NCI-H446 (cell line): ENCODE data around the gene ARHGEF16.

Source experiments
- DNase-seq, 2 experiments: peaks; one replicate each; lab custom pipeline; 2025; lab: John Stamatoyannopoulos, UW

Gene ARHGEF16

GRCh38 chr1:3422638-3423037, 31.8 kb upstream of the ARHGEF16 start:
- DNase-seq: no peak

DNA sequence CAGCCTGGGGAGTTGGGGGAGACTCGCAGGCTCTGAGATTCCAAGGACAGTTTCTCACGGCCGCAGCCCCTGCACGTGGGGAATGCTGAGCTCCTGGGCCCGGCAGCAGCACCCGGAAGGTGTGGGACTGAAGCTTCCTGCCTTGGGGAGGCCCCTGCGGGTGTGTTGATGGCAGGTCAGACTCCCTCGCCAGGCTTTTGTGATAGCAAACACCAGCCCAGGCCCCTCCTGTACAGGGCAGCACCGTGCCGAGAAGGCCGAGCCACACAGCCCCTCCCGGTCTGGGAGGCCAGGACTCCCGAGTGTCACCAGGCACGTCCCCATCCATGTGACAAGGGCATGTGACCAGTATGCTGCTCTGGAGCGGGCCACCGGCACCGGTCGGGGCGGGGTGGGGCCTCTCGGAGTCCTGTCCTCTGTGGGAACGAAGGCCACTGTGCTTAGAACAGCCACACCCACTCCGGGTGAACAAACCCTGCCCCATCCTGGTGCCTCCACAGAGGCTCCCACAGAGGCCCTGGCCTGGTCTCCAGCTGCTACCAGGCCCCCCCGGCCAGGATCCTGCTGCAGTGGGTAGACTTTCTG, 31.1 kb upstream of the ARHGEF16 start:
- DNase-seq: no peak

- no peak for DNase-seq
These were observed 30.4 kb upstream of the ARHGEF16 start for GRCh38 chr1:3423896-3424611.

- DNase-seq: no peak
These were observed 28.8 kb upstream of the ARHGEF16 start for GRCh38 chr1:3425486-3426215.

DNA sequence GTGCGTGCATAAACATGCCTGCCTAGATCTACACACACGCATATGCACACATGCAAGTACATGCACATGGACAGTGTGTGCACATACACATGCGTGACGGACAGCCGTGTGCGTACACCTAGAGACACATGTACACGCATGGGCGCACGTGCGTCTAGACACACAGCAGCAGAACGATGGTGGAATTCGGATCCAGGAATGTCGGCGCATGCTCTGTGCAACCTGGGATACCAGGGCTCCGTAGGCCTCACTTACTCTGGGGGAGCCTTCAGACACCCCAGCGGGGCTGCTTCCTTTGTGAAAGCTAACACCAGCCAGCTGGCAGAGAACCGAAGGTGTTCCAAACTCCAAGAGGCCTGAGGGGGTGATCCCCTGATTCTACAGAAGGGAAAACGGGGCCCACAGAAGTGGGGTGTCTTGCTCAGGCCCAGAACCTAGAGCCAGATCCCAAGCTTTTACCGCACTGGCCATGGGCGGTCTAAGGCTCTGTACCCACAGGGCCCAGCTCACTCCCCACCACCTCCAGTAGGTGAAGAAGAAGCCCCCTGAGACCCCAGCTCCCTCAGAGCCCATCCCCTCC, 27.4 kb upstream of the ARHGEF16 start:
- no peak for DNase-seq

DNA sequence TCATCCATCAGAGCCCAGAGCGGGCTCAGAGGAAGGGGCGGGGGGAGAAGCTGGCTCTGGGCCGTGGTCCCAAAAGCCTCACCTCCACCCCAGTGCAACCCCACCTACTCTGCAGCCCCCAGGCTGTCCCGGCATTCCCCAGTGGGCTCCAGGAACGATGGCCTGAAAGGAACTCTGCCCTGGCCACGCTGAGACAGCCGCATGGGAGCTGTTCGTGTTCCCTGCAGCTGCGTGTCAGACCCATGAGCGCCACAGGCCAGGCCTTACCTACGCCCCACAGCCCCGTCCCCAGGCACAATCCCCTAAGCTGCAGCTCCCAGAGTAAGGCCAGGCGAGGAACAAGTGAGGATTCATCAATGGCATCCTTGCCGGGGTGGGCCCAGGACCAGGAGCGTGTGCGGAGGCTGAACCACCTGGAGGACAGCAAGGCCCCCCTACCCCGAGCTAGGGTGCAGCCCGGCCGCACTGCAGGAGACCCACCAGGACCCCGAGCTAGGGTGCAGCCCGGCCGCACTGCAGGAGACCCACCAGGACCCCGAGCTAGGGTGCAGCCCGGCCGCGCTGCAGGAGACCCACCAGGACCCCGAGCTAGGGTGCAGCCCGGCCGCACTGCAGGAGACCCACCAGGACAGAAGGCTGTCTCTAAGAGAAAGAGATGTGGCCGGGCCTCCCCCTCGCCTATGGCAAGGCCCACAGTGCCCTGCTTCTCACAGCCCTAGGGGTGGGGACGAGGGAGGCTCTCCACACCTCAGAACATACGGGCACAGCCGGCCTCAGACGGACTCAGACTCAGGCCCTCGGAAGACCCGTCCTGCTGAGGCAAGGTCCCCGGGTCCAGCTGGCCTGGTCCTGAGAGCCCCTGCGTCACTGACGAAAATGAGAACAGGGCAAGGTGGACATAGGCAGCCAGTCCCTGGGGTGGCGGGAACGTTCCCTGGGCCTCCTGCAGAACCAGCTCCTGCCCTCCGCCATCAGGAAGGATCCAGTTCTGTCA, 26.5 kb upstream of the ARHGEF16 start:
- DNase-seq: no peak

- DNase-seq: no peak
These were observed 25.6 kb upstream of the ARHGEF16 start for GRCh38 chr1:3428899-3429298.

DNA sequence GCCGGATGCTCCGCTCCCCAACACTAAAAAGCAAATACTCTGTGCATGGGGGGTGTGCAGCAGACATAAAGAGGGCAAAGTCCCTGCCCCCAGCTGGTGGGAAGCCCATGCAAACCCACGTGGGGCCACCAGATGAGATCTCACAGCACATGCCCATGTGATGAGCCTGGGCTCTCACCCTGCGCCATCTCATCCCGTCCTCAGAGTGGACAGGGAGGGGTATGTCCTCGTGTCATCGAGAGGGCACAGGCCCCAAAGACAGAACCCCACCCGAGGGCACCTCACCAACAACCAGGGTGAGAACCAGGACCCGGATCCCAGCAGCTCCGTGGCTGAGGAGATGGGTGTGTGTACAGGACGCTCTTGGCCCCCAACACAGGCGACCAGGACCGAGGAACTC, 25.1 kb upstream of the ARHGEF16 start:
- no peak for DNase-seq

GRCh38 chr1:3429766-3430165, 24.7 kb upstream of the ARHGEF16 start:
- DNase-seq: no peak

GRCh38 chr1:3430406-3430805, 24.1 kb upstream of the ARHGEF16 start:
- DNase-seq: no peak

DNA sequence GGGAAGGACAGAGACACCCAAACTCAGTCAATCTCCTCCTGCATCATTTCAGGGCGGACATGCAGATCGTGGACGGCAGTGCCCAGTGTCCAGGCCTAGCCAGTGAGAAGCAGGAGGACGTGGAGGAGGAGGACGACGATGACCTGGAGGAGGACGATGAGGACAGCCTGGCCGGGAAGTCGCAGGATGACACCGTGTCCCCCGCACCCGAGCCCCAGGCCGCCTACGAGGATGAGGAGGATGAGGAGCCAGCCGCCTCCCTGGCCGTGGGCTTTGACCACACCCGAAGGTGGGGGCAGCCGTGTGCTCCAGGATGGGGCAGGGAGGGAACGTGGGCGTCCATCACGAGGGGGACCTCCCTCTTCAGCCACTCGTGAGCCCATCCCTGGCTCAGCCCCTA, 23.6 kb upstream of the ARHGEF16 start:
- no peak for DNase-seq

GRCh38 chr1:3431266-3431665, 23.2 kb upstream of the ARHGEF16 start:
- DNase-seq: no peak

- no peak for DNase-seq
These were observed 22.8 kb upstream of the ARHGEF16 start for GRCh38 chr1:3431686-3432085.

DNA sequence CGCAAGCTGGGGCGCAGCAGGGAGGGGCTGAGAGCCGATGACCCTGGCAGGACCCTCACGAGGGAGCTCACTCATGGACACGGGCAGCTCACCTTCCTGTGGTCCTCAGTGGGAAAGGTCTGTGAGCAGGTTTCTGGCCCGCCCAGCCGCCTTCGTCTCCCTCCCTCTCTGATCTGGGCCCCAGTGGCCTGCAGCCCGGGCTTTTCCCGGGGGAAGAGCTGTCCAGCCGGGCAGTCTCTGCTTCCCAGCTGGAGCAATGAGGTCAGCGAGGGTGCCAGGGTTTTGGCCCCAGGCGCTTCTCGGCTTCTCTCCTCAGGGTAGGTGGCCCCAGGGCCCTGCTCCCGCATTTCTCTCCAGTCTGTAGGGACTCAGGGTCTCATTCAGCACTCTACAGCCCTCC, 22.2 kb upstream of the ARHGEF16 start:
- no peak for DNase-seq

- DNase-seq: no peak
These were observed 21.4 kb upstream of the ARHGEF16 start for GRCh38 chr1:3433076-3433475.

GRCh38 chr1:3433596-3434320, 20.7 kb upstream of the ARHGEF16 start:
- no peak for DNase-seq

DNA sequence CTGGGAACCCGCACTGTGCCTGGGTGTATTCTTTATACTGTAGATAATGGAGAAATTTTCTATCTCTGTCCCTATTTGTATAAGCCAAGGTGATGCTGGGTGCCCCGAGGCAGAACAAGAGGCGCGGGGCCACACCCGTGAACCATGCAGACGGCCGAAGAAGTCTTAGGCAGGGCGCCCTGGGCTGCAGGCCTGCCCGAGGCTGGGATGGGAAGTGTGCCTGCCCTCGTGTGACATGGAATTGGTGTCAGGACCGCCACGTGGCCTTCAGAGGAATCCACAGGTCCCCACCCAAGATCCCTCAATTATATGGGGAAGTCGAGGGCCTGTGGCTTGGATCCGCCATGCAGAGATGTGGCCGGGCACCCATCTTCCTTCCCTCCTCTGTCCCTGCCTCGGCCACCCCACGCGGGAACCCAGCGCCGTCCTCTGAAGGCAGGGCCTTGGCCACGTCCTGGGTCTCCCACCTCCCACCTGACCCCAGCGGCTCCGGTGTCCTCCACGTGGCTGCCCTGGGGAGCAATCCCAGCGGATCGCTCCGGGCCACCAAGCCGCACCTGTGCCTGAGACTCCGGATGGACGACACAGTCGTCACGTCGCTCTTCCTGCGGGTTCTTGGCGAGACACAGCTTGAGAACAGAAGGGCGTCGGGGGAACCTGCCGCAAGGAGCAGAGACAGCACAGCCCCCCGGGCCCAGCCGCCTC, 19.9 kb upstream of the ARHGEF16 start:
- no peak for DNase-seq

- no peak for DNase-seq
These were observed 18.8 kb upstream of the ARHGEF16 start for GRCh38 chr1:3435666-3436065.

GRCh38 chr1:3436451-3436850, 18.0 kb upstream of the ARHGEF16 start:
- no peak for DNase-seq

GRCh38 chr1:3436901-3437300, 17.6 kb upstream of the ARHGEF16 start:
- no peak for DNase-seq
